Measurements from ENCODE around the gene IDS.
"Not testable (repeated sequence)": the region's sequence is repeated elsewhere in the genome, so short reads cannot be mapped to it uniquely, and the experiment has no call there.

The IDS gene

GRCh38 chrX:149526318-149527033 is 21.4 kb upstream of the IDS start:
- not testable (repeated sequence) for DNase-seq

GRCh38 chrX:149525903-149526302 is 20.8 kb upstream of the IDS start:
- not testable (repeated sequence) for DNase-seq

GRCh38 chrX:149525389-149525788 is 20.3 kb upstream of the IDS start:
- DNase-seq: peak; percentile 66

GRCh38 chrX:149522916-149523315 is 17.8 kb upstream of the IDS start:
- no peak for DNase-seq

- no peak for DNase-seq
Measured at GRCh38 chrX:149521438-149521837, 16.3 kb upstream of the IDS start.

GRCh38 chrX:149520636-149521277 is 15.7 kb upstream of the IDS start:
- DNase-seq: not testable (repeated sequence)

- no peak for DNase-seq
Measured at GRCh38 chrX:149518236-149518635, 13.1 kb upstream of the IDS start.

- no peak for DNase-seq
Measured at GRCh38 chrX:149517308-149517707, 12.2 kb upstream of the IDS start.

- DNase-seq: no peak
Measured at GRCh38 chrX:149516604-149517003, 11.5 kb upstream of the IDS start.

- no peak for DNase-seq
Measured at GRCh38 chrX:149515954-149516602, 11.0 kb upstream of the IDS start.

GRCh38 chrX:149513825-149514428 is 8.8 kb upstream of the IDS start:
- DNase-seq: peak; percentile 34

- peak; percentile 40 for DNase-seq
Measured at GRCh38 chrX:149512225-149512885, 7.2 kb upstream of the IDS start.

- no peak for DNase-seq
Measured at GRCh38 chrX:149511081-149511480, 6.0 kb upstream of the IDS start.

GRCh38 chrX:149510386-149510785 is 5.3 kb upstream of the IDS start:
- no peak for DNase-seq

- DNase-seq: no peak
Measured at GRCh38 chrX:149508467-149508866, 3.4 kb upstream of the IDS start.

GRCh38 chrX:149506349-149506748 is 1.2 kb upstream of the IDS start:
- no peak for DNase-seq

- DNase-seq: no peak
Measured at GRCh38 chrX:149505671-149506070, 565 bp upstream of the IDS start.

- DNase-seq: no peak
Measured at GRCh38 chrX:149504226-149504914, 736 bp downstream of the IDS start.

- peak; percentile 60 for DNase-seq
Measured at GRCh38 chrX:149503446-149503845, 1.7 kb downstream of the IDS start.

- not testable (repeated sequence) for DNase-seq
Measured at GRCh38 chrX:149502923-149503322, 2.2 kb downstream of the IDS start.

GRCh38 chrX:149499766-149500165 is 5.3 kb downstream of the IDS start:
- DNase-seq: no peak

- DNase-seq: no peak
Measured at GRCh38 chrX:149498767-149499166, 6.3 kb downstream of the IDS start.

Measured in fibroblast of skin of abdomen (primary cell).